T-helper 2 cell treated with Interferon-gamma antibody and Interleukin-4, amounts not matched to agents 100 ng/mL and 5 ng/mL, for 36 hours (primary cell): ENCODE data around the gene CD1E. TPM values are rescaled to one million over a fixed set of nuclear protein-coding genes. Genes with fewer than 3 reads are reported as not detected.
"Not testable (repeated sequence)": the region's sequence is repeated elsewhere in the genome, so short reads cannot be mapped to it uniquely, and the experiment has no call there.

Experiments
- intact Hi-C: fragments of 100-400 bp; cut with micrococcal nuclease; formaldehyde crosslinking; loops from one replicate; pipeline ENCODE4 v1.15.1; 2023
- total RNA-seq: library from RNA; stranded (reverse); gene quantifications from 2 replicates; pipeline ENCODE4 v1.2.3, GENCODE V29; 2022

The CD1E gene
- not detected in 2 replicates for total RNA-seq

DNA sequence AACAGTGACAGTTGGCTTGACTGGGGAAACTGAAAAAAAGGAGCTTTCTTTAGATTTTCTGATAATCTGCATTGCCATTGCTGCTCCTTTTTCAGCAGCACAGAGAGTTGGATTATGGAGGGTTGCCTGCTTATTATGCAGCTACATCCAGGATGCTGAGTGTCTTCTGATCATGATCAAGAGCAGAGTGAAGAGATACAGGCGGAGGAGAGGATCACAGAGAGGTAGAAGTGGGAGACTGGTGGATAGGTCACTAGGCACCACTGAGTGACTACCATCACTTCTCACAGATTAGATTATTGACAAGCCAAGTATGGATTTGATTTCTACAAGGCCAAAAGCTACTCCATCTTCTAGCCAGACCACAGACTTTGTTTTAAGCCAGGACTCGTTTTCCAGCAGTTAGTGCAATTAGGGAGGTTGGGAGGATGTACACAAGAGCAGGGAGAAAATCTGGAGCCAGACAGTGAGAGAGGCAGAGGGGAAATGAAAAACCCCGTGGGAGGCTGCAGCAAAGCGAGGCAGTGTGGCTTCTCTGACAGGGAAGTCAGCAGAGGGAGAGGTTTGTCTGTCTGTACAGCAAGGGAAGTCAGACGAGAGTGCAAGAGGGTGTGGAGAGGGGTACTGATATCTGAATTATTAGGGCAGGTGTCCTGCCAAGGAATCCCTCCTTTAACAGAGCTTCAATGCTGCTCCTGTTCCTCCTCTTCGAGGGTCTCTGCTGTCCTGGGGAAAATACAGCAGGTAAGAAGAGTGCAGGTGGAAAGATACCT lies at the start of gene CD1E:
CD1E (plus strand) TSS at position 592 of the 773 bp plus-strand sequence; CDS start at position 687, 95 bp downstream.
- intact Hi-C loops = no loop called here

DNA sequence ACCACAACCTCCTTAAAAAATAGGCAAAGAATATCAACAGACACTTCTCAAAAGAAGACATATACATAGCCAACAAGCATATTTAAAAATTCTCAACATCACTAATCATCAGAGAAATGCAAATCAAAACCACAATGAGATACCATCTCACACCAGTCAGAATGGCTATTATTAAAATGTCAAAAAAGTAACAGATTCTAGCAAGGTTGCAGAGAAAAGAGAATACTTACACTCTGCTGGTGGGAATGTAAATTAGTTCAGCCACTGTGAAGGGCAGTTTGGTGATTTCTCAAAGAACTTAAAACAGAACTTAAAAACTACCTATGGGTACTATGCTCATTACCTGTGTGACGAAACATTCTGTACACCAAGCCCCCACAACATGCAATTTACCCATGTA lies 43.1 kb upstream of the CD1E start:
- intact Hi-C loops = no loop called here

DNA sequence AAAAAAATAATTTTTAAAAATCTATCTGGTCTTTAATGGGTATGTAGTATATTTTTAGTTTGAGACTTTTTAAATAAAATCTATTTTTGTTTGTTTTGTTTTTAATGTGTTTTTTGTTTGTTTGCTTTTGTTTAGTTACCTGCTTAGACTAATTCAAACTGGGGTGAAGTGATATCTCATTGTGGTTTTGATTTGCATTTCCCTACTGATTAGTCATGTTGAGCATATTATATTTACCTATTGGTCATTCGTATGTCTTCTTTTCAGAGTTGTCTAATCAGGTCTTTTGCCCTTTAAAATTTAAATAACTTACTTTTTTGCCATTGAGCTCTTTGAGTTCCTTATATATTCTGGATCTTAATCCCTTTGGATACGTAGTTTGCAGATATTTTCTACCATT lies 42.6 kb upstream of the CD1E start:
- intact Hi-C loops = no loop called here

DNA sequence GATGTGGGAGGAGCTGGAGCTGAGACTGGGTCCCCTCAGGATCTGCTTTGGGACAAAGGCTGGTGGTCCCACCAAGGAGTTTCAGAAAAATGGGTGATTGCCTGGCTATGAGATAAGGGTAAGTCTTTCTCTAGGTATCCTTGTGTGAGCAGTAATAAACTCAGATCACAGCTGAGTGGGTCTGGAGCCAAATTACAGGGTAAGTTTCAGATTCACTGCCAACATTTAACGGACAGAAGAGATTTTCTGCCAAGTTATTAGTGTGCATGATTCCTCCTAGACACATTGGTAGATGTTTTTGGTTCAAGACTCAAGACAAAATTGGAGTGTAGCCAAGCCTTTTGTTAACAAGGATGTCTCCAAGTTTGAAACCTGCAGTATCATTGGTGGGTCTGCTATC lies 29.8 kb upstream of the CD1E start:
- intact Hi-C loops = no loop called here

DNA sequence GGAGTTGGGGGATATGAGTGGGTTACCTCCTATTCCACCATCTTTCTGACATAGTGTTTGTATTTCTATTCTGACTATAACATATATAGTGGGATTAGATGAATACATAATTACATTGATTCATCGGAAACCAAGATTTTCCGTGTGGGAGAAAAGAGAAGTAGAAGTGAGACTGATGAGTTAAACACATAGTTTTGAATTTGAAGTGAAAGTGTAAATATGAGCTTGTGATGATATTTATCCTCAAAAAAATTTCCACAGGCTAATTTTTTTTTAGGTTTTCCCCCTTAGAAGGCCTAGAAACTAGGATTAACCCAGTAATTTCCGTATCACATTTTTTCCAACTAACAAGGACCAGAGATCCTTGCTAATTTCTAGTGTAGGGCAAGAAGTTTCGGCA lies 29.3 kb upstream of the CD1E start:
- intact Hi-C loops = no loop called here

DNA sequence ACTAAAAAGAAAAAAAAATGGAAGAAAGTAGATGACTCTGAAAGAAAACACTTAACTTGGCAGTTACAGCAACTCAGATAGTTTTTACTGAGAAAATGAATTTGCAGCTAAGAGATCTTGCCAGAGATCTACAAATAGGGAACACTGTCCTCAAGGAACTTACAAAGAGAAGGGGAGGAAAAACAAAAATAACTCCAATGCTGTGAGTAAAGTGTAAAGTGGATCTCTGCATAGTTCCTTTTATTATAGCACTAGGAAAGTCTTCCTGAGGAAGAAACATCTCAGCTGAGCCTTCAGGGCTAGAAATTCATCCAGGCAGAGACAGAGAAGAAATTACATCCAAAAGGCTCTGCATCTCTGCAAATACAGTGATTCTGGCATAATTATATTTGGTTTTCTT lies 26.2 kb upstream of the CD1E start:
- intact Hi-C loops = no loop called here

DNA sequence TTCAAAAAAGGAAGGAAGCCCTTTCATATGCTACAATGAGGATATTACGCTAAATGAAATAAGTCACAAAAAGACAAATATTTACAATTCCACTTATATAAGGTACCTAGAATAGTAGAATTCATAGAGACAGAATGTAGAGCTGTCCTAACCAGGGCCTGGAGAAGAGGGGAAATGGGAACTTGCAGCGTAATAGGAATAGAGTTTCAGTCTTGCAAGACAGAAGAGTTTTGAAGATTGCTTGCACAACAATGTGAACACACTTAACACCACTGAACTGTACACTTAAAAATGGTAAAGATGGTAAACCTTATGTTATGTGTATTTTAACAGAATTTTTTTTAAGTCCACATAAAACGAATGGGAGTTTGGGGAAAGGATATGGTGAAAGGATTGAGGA lies 25.3 kb upstream of the CD1E start:
- intact Hi-C loops = loop anchor here (2.0 kb wide), 1 partner anchor 82 kb away; no protein-coding TSS in a partner anchor

DNA sequence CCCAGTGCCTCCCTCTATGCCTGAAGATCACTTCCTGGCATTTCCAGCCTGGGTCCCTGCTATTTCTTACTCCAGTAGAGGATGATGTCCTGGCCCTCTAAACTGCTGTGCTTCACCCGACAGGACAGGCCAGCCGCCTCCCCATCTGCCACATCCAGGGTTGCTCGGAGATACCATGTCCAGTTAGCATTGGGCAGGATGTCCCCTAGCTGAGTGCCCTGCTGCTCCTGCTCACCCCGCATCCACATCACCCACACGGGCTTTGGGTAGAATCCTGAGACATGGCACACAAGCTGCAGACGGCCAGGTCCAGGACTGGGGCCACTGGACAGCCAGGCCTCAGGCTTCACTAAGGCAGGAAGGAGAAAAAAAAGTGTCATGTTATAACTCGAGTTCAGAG lies 24.4 kb upstream of the CD1E start:
- intact Hi-C loops = loop anchor here (2.0 kb wide), 1 partner anchor 82 kb away; no protein-coding TSS in a partner anchor

DNA sequence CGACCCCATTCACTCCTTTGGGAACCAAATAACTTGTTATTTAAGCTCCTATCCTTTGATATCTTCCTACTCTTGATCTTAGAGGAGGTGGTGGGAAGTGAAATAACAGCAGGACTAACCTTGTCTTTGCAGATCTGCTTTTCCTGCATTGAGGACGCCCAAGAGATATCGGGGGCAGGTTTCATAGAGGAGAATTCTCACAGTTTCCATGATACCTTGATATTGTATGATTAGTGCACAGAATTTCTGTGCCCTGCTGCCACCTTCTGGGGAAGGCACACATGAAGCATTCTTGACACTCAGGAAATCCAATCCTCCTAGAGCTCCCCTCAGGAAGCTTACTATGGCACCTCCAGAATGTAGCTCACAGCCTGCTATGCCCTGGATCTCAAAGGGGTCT lies 24.0 kb upstream of the CD1E start:
- intact Hi-C loops = loop anchor here (2.0 to 5.0 kb wide), 2 partner anchors 83 to 127 kb away; no protein-coding TSS in a partner anchor

DNA sequence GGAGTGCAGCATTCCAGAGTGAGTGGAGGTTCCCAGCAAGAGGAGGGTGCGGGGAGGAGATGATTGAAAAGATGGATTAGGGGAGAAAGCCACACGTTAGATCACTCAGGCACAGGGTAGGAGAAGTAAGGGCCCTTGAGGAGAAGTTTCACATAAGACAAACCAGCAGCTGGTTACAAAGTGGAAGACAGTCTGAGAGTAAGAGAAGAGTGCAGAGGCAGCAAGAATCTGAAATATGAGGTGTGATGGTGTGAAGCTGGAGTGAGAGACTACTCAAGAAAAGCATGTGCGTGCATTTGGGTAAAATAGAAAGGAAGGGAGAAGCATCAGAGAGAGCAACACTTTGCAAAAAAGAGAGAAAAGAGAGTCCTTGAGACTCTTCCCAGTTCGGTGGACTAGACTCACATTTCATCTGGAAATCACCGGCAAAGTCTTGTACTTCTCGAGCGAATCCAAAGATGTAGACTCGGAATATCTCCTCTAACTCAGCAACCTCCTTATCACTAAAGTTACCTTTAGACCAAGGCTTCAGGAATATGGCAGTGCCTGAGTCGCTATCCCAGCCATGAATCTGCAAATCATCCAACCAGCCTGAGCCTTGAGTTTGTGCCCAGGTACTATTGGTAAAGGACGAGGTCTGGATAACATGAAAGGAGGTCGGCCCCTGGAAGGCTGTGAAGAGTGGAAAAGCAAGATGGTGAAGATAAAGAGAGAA lies 23.1 kb upstream of the CD1E start:
- intact Hi-C loops = loop anchor here (5.0 kb wide), 1 partner anchor 128 kb away; no protein-coding TSS in a partner anchor

DNA sequence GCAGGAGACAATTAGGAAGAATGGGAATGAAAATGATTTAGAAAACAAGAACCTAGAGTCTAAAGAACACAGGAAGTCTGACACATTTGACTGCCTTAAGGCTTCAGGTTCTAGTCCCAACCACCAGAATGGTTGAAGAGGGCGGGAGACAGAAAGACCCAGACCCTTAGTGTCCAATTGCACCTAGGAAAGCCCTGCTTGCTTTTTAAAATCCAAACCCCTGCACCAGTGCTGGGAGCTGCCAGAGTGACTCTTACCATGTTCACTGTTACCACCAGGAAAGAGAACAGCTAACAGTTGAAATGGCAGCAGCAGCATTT lies 22.6 kb upstream of the CD1E start:
- intact Hi-C loops = loop anchor here (5.0 kb wide), 1 partner anchor 129 kb away; no protein-coding TSS in a partner anchor

DNA sequence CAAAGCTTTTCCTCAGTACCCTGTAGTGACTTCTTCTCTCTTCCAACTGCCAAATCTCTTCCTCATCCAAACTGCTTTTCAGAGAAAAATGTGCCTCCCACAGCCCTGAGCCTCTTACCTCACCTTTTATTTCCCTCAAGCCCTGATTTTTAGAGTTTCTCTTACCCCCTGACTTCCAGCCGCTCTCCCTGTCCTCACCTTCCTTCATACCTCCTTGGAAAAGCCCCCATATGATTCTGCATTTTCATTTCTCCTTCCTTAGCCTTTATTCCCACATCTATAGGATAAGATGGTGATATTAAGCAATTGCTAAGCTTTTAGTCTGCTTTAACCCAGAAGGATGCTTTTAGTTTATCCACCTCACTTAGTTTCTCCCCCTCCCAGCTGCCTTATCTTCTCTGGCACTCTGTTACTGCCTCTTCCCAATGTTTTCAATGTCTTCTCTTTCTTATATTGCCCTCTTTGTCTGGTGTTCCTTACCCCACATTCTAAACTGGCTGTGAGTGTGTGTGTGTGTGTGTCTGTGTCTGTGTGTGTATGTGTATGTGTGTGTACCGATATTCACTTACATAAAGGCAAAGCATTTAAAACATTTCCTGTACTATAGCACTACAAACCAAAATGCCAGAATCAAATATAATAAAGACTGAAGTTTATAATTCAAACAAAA lies 22.1 kb upstream of the CD1E start, which contains the start of gene CD1B:
CD1B (minus strand) TSS at position 51 of the 670 bp plus-strand sequence. CDS start 108 bp downstream, outside the sequence.
- intact Hi-C loops = loop anchor here (5.0 kb wide), 1 partner anchor 129 kb away; no protein-coding TSS in a partner anchor

DNA sequence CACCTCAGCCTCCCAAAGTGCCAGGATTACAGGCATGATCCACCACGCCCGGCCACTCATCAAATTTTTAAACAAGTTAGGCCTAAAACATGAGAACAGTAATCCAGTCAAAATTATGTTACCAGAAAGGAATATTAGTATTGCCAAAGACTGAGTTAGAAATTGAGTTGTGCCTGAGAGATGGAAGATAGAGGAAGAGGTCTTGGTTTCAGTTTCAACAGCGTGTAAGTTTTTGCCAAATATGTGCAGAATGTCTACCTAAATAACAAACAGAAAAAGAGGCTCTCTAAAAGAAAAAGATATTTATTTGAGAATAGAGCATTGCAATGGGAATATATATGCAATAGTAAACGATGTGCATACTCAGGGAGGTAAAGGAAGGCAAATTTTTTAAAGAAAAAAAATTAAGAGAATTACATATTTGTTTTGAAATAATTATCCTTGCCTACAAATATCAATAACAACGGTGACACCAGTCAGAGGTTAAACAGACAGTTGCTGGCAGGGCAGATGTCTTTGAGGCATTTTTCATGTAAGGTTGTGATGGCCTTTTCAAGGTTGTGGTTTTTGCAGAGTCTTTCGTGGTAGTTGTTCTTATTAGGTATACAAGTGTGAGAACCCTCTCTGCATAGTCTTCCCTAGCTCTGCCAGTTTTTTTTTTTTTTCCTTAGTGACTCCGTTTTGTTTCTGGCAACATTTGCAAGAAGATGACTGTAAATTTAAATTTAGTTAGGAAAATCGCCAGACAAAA lies 20.1 kb upstream of the CD1E start:
- intact Hi-C loops = loop anchor here (5.0 kb wide), 1 partner anchor 131 kb away; no protein-coding TSS in a partner anchor

DNA sequence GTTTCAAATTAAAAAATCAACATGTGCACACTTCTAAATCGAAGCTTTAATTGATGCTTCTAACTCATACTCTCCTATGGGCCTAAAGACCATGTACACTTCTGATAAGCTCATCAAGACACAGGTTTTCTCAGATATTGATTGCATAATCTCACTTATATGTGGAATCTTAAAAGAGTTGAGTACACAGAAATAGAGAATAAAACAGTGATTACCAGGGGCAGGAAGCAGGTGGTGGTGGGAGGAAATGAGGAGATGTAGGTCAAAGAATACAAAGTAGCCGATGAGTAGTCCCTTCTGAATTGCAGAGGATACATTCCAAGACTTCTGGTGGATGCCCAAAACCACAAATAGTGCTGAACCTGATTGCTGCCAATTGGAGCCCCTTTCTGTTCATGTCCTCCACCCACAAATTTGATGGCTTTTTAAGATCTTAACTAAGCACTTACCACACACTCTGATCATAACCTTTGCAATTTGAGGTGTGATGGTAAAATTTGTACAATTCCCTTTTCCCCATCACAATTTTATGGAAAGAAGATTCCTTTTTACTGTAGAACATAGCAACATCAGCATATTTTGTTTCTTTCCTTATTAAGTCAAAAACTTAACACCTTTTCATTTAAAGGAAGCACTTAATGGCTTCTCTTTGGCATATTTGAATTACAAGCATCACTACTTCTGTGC lies 19.0 kb upstream of the CD1E start:
- intact Hi-C loops = loop anchor here (5.0 kb wide), 1 partner anchor 132 kb away; no protein-coding TSS in a partner anchor

DNA sequence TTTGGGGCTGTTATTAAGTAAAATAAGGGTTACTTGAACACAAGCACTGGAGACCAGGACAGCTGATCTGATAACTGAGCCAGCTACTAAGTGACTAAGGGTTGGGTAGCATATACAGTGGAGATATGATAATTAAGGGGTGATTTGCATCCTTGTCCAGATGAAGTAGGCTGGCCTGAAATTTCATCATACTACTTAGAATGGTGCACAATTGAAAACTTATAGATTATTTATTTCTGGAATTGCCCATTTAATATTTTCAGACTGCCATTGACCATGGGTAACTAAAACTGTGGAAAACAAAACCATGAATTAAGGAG lies 18.5 kb upstream of the CD1E start:
- intact Hi-C loops = no loop called here

DNA sequence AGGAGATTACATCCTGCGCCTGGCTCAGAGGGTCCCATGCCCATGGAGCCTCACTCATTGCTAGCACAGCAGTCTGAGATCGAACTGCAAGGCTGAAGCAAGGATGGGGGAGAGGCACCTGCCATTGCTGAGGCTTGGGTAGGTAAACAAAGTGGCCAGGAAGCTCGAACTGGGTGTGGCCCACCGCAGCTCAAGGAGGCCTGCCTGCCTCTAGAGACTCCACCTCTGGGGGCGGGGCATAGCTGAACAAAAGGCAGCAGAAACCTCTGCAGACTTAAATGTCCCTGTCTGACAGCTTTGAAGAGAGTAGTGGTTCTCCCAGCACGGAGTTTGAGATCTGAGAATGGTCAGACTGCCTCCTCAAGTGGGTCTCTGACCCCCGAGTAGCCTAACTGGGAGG lies 17.3 kb upstream of the CD1E start:
- intact Hi-C loops = not testable (repeated sequence)

DNA sequence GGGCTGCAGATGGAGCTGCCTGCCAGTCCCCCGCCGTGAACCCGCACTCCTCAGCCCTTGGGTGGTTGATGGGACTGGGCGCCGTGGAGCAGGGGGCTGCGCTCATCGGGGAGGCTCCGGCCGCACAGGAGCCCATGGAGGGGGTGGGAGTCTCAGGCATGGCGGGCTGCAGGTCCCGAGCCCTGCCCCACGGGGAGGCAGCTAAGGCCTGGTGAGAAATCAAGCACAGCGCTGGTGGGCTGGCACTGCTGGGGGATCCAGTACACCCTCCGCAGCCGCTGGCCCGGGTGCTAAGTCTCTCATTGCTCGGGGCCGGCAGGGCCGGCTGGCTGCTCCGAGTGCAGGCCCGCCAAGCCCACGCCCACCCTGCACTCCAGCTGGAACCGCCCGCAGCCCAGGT lies 4.7 kb upstream of the CD1E start:
- intact Hi-C loops = not testable (repeated sequence)

DNA sequence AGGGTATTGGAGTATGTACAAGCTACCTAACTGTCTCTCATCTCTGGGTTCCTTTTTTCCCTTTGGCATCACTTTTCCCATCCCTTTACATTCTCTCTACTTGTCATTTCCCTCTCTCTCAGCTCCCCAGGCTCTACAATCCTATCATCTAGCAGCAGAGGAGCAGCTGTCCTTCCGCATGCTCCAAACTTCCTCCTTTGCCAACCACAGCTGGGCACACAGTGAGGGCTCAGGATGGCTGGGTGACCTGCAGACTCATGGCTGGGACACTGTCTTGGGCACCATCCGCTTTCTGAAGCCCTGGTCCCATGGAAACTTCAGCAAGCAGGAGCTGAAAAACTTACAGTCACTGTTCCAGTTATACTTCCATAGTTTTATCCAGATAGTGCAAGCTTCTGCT lies 561 bp downstream of the CD1E start:
- intact Hi-C loops = no loop called here

DNA sequence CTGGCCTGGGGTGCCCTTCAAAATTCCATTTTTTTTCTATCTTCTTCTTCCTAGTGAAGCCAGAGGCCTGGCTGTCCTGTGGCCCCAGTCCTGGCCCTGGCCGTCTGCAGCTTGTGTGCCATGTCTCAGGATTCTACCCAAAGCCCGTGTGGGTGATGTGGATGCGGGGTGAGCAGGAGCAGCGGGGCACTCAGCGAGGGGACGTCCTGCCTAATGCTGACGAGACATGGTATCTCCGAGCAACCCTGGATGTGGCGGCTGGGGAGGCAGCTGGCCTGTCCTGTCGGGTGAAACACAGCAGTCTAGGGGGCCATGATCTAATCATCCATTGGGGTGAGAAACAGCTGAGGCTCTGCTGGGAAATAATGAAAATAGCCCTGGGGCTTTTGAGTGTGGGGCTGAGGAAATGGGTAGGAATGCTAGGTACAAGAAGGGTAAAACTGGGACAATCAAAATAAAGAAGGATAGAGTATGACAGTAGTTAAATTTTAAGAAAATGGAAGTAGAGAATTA lies 2.1 kb downstream of the CD1E start:
- intact Hi-C loops = no loop called here

DNA sequence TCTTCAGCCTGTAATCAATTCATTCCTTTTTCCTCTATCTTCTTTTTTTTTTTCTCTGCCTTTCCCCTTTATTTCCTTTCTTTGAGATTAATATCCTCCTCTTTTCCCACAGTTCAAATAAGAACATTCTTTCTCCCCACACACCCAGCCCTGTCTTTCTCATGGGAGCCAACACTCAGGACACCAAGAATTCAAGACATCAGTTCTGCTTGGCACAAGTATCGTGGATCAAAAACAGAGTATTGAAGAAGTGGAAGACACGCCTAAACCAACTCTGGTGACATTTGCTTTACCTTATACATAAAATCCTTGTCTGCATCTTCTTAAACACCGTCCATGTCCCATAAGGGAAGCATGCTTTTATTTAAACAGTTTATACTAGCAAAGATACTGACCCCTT lies 2.9 kb downstream of the CD1E start:
- intact Hi-C loops = no loop called here
